GM19452 (cell line): Measurements from ENCODE around the gene GET3.
A peak's percentile ranks its signal among the peaks of the same experiment; 100 is the strongest.
"Not testable (repeated sequence)": the region's sequence is repeated elsewhere in the genome, so short reads cannot be mapped to it uniquely, and the experiment has no call there.

Experiments used
- ATAC-seq: cut with Tn5 transposase; IDR thresholded peaks from one replicate; pipeline ENCODE4 v1.9.1; 2021; ENCODE audit not compliant: unreplicated experiment

Gene GET3

DNA sequence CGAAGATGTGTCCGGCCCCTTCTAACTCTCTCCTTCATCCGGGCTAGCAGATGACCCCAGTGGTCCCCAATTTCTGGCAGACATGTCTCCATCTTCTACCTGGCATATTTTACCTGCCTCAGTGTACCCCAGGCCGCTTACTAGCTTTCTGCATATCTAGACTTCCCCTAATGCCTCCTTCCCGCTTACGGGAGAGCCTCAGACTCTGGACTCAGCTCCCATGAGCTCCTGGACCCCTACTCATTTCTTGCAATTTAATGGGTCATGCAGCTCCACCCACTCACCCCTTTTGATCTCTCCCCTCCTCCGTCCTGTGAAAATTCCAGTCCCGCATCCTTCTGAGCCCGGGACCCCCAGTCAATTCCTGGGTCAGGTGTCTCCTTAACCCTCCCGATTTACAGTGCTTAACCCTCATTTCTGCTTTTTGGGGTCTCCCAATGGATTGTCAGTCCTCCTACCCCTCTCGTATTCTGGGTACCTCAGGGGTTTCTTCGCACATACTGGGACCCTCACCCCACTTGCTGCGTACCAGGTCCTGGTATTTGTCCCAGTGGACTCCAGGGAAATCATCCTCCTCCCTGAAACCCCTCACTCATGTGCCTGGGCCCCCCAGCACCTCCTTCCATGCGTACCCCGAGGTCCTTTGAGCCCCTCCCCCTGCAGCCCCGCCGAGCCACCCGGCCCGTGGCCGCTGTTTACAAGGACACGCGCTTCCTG is 53.5 kb downstream of the GET3 start:
- ATAC-seq, result no peak

DNA sequence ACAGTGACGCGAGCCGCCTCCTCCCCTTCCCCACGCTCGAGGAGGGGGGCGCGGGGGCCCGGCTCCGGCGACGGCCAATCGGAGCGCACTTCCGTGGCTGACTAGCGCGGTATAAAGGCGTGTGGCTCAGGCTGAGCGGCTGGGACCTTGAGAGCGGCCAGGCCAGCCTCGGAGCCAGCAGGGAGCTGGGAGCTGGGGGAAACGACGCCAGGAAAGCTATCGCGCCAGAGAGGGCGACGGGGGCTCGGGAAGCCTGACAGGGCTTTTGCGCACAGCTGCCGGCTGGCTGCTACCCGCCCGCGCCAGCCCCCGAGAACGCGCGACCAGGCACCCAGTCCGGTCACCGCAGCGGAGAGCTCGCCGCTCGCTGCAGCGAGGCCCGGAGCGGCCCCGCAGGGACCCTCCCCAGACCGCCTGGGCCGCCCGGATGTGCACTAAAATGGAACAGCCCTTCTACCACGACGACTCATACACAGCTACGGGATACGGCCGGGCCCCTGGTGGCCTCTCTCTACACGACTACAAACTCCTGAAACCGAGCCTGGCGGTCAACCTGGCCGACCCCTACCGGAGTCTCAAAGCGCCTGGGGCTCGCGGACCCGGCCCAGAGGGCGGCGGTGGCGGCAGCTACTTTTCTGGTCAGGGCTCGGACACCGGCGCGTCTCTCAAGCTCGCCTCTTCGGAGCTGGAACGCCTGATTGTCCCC is 54.2 kb downstream of the GET3 start, which contains the start of gene JUNB:
JUNB (plus strand) TSS at position 142 of the 706 bp plus-strand sequence; CDS start at position 428, 286 bp downstream.
- ATAC-seq, result peak; percentile 21

DNA sequence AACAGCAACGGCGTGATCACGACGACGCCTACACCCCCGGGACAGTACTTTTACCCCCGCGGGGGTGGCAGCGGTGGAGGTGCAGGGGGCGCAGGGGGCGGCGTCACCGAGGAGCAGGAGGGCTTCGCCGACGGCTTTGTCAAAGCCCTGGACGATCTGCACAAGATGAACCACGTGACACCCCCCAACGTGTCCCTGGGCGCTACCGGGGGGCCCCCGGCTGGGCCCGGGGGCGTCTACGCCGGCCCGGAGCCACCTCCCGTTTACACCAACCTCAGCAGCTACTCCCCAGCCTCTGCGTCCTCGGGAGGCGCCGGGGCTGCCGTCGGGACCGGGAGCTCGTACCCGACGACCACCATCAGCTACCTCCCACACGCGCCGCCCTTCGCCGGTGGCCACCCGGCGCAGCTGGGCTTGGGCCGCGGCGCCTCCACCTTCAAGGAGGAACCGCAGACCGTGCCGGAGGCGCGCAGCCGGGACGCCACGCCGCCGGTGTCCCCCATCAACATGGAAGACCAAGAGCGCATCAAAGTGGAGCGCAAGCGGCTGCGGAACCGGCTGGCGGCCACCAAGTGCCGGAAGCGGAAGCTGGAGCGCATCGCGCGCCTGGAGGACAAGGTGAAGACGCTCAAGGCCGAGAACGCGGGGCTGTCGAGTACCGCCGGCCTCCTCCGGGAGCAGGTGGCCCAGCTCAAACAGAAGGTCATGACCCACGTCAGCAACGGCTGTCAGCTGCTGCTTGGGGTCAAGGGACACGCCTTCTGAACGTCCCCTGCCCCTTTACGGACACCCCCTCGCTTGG is 55.0 kb downstream of the GET3 start:
- no peak for ATAC-seq

DNA sequence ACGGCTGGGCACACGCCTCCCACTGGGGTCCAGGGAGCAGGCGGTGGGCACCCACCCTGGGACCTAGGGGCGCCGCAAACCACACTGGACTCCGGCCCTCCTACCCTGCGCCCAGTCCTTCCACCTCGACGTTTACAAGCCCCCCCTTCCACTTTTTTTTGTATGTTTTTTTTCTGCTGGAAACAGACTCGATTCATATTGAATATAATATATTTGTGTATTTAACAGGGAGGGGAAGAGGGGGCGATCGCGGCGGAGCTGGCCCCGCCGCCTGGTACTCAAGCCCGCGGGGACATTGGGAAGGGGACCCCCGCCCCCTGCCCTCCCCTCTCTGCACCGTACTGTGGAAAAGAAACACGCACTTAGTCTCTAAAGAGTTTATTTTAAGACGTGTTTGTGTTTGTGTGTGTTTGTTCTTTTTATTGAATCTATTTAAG is 55.6 kb downstream of the GET3 start:
- no peak for ATAC-seq

DNA sequence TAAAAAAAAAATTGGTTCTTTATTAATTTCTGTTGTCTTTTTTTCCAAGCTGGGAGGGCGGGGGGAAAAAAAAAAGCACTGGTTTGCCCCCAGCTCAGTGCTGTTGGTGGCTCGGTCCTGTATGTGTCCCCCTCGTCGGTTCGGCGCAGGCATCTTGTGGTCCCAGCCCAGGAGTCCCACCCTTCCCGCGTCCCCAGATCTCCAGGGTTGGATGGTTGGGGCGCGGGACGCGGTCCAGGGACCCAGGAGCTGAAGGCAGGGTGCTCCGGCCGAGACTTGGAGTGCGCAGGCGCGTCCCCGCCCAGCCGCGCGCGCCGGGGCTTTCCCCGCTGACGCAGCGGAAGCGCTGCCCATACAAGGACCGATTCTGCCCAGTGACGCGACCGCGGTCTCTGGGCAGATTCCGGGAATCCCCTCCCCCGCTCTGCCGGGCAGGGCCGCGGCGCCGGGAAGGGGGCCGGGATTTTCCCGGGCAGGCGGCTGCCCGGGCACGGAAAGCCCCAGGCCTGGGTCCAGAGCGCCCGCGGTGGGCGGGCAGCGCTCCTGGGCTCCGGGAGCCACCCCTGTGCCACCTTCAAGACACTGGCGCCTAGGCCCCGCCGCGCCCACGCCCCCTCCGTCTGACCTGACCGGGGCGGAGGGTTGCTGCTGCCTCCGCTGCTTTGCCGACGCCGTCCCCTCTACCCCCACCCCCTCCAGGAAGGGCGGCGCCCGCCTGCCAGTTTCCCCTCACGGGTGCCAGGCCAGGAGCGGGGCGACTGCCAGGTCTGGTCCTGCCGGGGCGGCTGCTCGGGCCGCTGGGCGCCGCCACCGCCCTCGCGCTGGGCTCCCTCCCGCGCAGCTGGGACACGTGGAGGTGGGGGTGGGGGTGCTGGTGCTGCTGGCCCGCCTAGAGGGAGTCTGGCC is 56.2 kb downstream of the GET3 start:
- peak; percentile 31 for ATAC-seq

DNA sequence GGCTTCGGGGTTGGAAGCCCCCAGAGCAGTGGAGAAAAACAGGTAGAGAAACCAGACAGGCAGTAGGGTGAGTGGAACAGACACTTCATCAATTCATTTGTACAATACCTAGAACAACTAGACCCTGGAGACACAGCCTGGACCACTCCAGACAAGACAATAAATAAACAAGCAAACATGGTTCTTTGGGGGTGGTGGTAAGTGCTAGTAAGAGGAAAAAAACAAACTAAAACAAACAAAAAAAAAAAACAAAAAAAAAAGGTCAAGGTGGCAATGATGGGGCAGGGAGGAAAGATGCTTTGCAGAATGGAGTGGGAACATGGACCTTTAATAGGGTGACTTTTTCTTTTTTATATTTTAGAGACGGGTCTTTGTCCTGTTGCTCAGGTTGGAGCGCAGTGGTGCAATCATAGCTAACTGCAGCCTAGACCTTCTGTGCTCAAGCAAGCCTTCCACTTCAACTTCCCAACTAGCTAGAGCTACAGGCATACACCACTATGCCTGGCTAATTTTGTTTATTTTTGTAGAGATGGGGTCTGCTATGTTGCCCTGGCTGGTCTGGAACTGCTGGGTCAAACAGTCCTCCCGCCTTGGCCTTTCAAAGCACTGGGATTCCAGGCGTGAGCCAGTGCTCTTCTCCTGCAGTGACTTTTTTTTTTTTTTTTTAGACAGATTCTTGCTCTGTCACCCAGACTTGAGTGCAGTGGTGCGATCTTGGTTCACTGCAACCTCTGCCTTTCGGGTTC is 57.1 kb downstream of the GET3 start:
- no peak for ATAC-seq

DNA sequence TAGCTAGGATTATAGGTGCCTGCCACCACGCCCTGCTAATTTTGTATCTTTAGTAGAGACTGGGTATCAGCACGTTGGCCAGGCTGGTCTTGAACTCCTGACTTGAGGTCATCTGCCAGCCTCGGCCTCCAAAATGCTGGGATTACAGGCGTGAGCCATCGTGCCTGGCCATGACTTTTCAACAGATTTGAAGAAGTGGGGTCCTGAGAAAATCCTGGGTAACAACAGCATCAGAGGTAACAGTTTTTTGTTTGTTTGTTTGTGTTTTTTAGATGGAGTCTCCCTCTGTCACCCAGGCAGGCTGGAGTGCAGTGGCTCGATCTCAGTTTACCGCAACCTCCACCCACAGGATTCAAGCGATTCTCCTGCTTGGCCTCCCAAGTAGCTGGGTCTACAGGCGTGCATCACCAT is 57.7 kb downstream of the GET3 start:
- no peak for ATAC-seq

DNA sequence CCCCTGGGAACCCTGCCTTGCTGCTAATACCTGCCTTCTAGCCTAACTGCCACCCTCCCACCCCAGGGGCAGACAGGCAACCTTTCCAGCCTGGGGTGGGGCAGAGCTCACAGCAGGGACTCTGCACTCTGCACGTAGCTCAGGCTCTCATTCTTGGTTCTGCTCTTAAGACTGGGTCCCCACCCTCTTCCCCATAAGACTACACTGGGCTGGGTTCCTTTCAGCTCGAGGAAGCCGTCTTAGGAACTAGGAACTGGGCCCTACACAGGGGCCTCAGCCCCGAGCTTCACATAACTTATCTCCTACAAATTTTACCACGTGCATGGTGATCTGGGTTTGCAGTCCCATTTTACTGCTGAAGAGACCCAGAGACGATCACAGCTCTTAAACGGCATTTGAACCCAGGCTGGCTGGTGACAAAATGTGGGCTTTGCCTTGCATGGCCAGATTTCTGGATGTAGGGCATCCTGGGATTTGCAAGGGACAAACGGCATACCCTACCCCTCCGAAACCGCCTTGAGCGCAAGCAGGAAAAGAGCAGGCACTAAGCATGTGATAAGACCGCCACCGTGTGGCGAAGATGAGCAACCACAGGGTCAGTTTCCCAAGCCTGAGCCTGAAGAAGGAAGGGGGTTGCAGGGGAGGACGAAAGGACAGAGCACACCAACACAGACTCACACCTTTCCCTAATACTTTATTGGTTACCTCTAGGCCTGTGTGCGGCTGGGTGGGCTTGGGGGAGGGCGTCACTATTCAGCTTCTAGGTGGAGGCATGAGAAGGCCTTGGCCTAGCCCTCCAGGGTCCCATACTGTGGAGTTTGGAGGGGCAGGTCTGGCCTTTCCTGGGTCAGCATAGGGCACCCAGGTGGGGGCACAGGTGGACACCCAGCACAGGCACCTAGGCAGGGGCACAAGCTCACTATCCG is 59.1 kb downstream of the GET3 start:
- ATAC-seq, result no peak

DNA sequence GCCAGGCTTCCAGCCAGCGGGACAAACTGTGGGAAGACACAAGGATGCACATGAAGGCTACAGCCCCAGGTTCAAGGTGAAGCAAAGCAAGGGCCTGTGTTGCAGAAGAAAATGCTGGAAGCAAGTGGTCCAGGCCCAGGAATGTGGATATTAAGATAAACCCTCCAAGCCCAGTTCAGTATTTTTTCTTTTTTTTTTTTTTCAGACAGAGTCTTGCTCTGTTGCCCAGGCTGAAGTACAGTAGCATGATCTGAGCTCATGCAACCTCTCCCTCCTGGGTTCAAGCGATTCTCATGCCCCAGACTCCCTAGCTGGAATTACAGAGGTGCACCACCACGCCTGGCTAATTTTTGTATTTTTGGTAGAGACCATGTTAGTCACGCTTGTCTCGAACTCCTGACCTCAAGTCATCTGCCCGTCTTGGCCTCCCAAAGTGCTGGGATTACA is 59.9 kb downstream of the GET3 start:
- ATAC-seq, result no peak

DNA sequence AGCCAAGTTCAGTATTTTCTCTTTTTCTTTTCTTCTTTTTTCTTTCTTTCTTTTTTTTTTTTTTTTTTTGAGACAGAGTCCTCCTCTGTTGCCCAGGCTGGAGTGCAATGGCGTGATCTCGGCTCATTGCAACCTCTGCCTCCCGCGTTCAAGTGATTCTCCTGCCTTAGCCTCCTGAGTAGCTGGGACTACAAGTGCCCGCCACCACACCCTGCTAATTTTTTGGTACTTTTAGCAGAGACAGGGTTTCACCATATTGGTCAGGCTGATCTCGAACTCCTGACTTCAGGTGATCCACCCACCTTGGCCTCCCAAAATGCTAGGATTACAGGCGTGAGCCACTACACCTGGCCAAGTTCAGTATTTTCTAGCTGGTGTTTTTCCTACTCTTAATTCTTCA is 60.3 kb downstream of the GET3 start:
- ATAC-seq, result not testable (repeated sequence)
